IMR-90 (cell line): Measurements from ENCODE around the gene NDC80.

ENCODE experiments used
- BHLHE40 ChIP-seq: fragments of 150-350 bp; IDR thresholded peaks from 2 replicates; pipeline ENCODE4 v1.6.1; 2016; ENCODE audit warnings: mild to moderate bottlenecking, low read depth, low read length
- CEBPB ChIP-seq: IDR thresholded peaks from 2 replicates; pipeline ENCODE4 v1.6.1; 2012; ENCODE audit warnings: low read depth, low read length, improper control_type of control experiment
- FOS ChIP-seq: fragments of 150-350 bp; IDR thresholded peaks from 2 replicates; pipeline ENCODE4 v1.6.1; 2016; ENCODE audit warnings: low read depth, low read length
- MAZ ChIP-seq: IDR thresholded peaks from 2 replicates; pipeline ENCODE4 v1.6.1; 2012; ENCODE audit warnings: low read depth, mild to moderate bottlenecking, low read length, improper control_type of control experiment, moderate library complexity, borderline replicate concordance
- MXI1 ChIP-seq: IDR thresholded peaks from 2 replicates; pipeline ENCODE4 v1.6.1; 2012; ENCODE audit warnings: low read depth, mild to moderate bottlenecking, low read length, moderate library complexity, borderline replicate concordance
- POLR2A ChIP-seq: IDR thresholded peaks from 2 replicates; pipeline ENCODE4 v1.6.1; 2012; ENCODE audit warnings: mild to moderate bottlenecking, low read depth, low read length
- RAD21 ChIP-seq: IDR thresholded peaks from 2 replicates; pipeline ENCODE4 v1.6.1; 2012; ENCODE audit warnings: low read length, improper control_type of control experiment
- RCOR1 ChIP-seq: IDR thresholded peaks from 2 replicates; pipeline ENCODE4 v1.6.1; 2012; ENCODE audit warnings: mild to moderate bottlenecking, low read length, improper control_type of control experiment; ENCODE audit not compliant: insufficient replicate concordance
- RFX5 ChIP-seq: IDR thresholded peaks from 2 replicates; pipeline ENCODE4 v1.8.0; 2012; ENCODE audit warnings: low read depth, mild to moderate bottlenecking, low read length, moderate library complexity
- SMC3 ChIP-seq: fragments of 150-350 bp; IDR thresholded peaks from 2 replicates; pipeline ENCODE4 v1.6.1; 2016; ENCODE audit warnings: low read depth, mild to moderate bottlenecking, antibody characterized with exemption, low read length, moderate library complexity
- TF ChIP-seq, protein P1 (sequence below): conservative IDR thresholded peaks from 2 replicates; pipeline ENCODE4 v1.5.1; 2012; ENCODE audit warnings: mild to moderate bottlenecking, low read depth, low read length, improper control_type of control experiment
- TF ChIP-seq, protein P2 (sequence below): fragments of 150-350 bp; IDR thresholded peaks from 2 replicates; pipeline ENCODE4 v1.6.1; 2016; ENCODE audit warnings: low read depth, mild to moderate bottlenecking, low read length, moderate library complexity, borderline replicate concordance

DNA sequence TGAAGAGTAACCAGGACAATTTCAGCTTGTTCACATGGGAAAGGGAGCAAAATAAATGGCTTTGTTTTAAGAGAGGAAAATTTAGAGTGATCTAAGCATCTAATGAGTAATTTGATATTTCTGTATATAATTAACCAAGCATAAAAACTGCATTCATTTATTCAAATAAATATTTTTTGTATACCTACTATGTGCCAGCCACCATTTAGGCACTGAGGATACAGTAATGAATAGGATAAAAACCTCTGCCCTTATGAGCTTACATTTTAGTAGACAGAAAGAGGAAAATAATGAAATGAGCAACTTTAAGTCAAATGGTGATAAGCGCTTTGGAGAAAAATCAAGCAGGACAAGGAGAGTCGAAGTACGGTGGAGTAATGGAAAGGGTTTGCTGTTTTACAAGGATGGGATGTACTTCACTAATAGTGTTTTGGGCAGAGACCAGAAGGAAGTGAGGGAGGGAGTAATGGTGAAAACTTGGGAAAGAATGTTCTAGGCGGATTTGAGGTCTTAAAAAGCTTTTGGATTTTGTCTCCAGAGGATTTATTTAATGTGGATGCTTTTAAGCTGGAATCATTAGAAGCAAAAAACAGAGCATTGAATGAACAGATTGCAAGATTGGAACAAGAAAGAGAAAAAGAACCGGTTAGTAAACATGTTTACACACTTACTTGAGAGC, 17.4 kb downstream of the NDC80 start:
- no peak for TF ChIP-seq CEBPB
- TF ChIP-seq POLR2A, result no peak
- TF ChIP-seq MXI1, result no peak
- TF ChIP-seq BHLHE40, result no peak
- TF ChIP-seq, protein P1, sequence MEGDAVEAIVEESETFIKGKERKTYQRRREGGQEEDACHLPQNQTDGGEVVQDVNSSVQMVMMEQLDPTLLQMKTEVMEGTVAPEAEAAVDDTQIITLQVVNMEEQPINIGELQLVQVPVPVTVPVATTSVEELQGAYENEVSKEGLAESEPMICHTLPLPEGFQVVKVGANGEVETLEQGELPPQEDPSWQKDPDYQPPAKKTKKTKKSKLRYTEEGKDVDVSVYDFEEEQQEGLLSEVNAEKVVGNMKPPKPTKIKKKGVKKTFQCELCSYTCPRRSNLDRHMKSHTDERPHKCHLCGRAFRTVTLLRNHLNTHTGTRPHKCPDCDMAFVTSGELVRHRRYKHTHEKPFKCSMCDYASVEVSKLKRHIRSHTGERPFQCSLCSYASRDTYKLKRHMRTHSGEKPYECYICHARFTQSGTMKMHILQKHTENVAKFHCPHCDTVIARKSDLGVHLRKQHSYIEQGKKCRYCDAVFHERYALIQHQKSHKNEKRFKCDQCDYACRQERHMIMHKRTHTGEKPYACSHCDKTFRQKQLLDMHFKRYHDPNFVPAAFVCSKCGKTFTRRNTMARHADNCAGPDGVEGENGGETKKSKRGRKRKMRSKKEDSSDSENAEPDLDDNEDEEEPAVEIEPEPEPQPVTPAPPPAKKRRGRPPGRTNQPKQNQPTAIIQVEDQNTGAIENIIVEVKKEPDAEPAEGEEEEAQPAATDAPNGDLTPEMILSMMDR, result no peak
- TF ChIP-seq MAZ, result no peak
- no peak for TF ChIP-seq RCOR1
- TF ChIP-seq SMC3, result no peak
- TF ChIP-seq FOS, result no peak
- TF ChIP-seq, protein P2, sequence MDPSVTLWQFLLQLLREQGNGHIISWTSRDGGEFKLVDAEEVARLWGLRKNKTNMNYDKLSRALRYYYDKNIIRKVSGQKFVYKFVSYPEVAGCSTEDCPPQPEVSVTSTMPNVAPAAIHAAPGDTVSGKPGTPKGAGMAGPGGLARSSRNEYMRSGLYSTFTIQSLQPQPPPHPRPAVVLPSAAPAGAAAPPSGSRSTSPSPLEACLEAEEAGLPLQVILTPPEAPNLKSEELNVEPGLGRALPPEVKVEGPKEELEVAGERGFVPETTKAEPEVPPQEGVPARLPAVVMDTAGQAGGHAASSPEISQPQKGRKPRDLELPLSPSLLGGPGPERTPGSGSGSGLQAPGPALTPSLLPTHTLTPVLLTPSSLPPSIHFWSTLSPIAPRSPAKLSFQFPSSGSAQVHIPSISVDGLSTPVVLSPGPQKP, result no peak
- no peak for TF ChIP-seq RFX5
- TF ChIP-seq RAD21, result no peak
